Raji (cell line): ENCODE results near the gene NFIX.

ENCODE experiments used
- POLR2A ChIP-seq: IDR thresholded peaks from 2 replicates; pipeline ENCODE4 v1.6.1; 2011; ENCODE audit warnings: low read depth, low read length, control low read depth; ENCODE audit not compliant: insufficient read depth

Gene NFIX

DNA sequence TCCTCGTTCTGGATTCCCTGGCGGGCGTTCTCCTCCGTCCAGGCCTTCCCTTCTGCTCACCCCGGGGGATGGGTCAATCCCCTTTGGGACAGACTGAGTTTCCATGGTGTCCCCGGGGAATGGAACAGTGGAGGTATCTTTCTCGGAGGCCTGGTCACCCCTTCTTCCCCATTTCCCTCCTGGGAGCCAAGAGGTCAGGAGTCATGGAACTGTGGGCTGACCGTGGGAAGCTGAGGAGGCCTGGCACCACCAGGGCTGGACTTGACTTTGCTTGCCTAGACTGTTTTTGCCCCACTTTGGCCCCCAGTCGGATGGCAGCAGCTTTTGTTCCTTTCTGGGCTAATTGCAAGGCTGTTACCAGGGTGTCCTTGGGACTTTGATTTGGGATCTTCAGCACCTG, 124.8 kb downstream of the NFIX start:
- no peak for TF ChIP-seq POLR2A

DNA sequence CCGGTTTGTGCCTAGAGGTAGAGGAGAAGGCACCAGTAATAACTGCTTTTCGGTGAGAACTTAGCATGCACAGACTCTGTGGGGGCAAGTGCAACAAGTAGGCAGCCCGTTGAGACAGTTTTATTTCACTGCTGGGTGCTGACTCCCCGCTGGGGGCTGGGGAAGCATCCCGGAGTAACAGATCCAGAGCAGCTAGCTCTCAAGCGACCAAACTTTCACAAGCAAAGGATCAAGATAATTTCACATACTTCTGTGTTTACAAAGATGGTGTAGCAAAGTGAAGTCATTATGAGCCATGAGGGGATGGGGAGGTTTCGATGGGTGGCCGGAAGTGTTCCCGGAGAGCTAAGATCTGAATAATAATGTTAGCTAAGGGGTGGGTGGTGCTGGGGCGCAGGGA, 125.5 kb downstream of the NFIX start:
- TF ChIP-seq POLR2A, result no peak

DNA sequence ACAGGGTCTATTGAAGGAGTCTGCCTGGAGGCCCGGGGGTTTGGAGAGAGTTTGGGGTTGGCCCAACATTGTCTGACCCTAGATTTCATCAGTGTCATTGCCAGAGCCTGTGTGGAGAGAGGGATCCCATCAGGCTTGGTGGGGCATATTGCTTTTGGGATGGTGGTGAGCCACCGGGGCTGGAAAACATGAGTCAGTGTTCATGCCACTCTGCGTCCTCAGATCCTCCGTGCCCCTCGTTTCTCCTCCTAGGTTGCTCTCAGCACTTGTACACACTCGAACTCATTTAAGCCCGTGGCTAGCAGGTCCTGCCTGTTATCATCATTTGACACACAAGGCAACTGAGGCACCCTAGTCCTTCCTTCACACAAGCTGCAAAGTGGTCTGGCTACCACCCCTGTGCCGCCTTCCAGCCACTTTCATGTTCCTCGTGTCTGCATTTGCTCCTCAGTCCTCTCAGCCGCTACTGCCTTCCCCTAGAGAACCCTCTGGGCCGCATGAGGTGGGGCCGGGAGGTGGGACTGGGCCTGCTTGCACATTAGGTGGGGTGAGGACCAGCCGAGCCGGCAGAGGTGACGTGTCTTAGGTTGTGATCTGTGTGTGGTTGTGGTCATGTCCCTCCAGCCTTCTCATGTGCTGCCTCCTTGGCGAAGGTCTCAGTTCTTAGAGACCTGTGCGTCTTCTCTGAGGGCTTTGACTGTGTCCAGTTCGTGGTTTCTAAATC, 126.4 kb downstream of the NFIX start:
- TF ChIP-seq POLR2A, result no peak

DNA sequence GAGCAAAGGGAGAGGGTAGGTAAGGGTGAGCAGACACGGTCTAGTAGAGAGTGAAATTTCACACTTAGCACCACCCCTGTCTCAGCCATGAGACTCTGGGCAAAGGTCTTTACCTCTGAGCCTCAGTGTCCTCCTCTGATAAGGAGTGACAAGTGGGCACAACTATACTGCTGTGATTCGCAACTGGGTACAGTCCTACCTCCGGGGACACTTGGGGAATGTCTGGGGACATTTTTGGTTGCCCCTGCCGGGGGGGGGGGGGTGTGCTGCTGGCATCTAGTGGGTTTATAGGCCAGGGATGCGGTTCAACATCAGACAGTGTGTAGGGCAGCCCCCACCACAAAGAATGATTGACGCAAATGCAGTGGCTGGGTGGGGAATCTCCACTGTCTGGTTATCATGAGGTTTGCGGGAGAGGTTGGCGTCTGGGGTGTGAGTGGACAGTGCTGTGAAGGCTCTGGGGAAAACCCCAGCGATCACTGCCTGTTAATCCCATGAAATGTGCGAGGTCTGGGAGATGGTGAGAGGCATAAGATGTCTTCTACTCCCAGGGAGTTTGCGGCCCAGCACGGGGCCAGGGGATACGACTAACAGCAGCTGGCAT, 127.1 kb downstream of the NFIX start:
- no peak for TF ChIP-seq POLR2A

DNA sequence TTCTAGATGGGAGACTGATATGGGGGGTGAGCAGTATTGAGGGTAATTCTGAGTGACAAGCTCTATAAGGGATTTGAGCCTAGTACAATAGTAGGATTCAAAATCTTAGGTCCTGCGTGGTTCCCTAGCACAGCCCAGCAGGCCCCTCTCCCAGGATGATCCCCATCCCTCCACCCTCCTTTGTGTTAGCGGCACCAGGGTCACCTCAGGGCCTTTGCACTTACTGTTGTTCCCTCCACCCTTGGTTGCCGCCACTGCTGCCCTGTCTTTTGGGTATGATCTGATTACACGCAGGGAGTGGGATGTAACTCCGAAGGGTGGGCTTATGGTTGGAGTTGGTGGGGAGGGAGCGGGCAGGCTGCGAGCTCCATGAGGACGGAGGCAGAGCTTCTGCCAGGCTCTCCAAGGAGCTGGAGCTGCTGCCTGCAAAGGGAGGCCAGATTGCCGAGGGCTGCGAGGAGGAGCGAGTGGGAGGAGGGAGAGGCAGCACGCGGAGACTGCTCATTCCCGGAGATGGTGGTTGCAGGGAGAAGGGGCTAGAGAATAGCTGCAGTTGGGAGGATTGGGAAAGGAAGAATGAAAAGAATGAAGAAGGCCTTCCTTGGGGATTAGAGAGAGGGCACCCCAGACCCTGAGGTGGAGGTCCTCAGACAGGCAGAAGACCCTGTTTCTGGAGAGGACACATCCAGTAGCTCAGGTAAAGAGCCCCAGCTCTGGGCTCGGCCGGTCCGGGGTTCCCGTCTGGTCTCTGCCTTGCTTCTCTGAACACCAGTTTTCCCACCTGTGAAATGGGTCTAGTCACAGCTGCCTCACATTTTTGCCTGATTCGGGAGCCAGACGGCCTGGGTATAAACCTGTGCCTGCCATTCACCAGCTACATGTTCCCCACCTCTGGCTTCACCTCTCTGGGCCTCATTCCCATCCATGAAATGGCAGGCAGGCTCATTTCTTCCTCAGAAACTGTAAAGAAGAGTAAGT, 128.0 kb downstream of the NFIX start:
- no peak for TF ChIP-seq POLR2A

DNA sequence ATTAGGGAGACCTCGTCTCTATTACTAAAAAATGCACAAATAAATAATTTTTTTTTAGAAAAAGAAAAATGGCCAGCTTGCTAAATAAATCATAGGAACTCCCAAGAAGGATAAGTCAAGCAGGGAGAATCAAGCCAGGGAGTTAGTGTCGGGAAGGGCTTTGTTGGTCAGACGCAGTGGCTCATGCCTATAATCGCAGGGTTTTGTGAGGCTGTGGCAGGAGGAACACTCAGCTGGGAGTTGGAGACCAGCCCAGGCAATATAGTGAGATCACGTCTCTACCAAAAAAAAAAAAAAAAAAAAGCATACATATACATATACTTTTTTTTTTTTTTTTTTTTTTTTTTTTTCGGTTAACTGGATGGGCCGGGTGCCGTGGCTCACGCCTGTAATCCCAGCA, 131.8 kb downstream of the NFIX start:
- TF ChIP-seq POLR2A, result no peak

DNA sequence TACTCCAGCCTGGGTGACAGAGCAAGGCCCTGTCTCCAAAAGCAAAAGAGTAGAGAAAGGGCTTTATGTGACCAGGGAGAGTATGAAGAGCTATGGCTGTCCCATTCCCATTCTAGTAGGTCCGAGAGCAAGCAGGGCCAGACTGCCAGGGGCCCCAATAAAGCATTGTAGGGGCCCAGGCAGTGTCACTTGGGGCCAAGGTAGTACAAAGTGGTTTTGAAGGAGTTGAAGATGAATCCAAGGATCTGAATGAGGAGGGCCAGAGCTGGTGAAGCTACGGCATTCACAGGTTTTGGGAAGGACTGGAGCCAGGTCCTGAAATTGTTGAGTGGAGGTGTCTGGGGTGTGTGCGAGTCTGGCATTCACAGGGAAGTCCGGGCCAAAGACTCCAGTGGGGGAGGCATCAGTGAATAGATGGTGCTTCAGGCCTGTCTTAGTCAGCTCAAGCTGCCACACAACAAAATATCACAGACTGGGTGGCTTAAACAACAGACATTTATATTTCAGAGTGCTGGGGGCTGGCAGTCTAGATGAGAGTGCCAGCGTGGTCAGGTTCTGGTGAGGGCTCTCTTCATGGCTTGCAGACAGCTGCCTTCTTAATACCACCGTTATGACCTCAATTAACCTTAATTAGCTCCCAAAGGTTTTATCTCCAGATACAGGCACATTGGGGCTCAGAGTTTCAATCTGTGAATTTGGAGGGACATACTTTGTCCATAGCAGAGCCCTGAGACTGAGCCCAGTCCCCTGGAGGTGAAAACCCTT, 132.7 kb downstream of the NFIX start:
- no peak for TF ChIP-seq POLR2A

DNA sequence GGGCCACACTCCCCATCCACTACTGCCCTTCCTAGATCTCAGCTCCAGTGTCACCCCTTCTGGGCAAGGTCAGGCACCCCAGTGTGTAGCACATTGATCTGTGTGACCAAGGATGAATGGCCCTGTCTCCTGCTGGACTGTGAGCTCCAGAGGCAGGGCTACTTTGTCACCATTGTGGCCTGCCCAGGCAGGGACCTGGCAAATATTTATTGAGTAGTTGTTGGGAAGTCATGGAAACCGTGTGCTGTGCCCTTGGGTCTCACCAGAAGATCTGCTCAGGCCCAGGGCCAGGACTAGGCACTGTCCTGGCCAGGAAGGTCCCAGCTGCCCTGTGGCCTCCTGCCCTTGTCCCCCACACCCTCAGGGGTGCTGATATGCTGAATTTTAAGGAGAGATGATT, 133.3 kb downstream of the NFIX start:
- TF ChIP-seq POLR2A, result no peak

DNA sequence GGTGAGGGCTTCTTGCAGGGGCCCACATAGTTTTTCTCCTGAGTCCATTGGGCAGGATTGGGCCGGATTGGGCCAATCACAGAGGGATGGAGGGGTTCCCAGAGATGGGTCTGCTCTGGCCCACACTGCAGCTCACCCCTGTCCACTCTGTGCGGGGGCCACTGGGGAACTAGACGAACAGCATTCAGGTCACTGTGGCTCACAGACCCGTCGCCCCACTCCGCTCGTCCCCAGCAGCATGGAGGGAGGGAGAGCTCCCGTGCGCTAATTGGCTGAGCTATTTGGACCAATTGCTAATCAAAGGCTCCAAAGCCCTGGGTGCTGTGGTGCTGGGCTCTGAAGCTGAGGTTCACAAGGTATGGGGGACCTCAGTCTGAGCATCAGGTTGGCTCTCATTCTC, 134.1 kb downstream of the NFIX start:
- no peak for TF ChIP-seq POLR2A

DNA sequence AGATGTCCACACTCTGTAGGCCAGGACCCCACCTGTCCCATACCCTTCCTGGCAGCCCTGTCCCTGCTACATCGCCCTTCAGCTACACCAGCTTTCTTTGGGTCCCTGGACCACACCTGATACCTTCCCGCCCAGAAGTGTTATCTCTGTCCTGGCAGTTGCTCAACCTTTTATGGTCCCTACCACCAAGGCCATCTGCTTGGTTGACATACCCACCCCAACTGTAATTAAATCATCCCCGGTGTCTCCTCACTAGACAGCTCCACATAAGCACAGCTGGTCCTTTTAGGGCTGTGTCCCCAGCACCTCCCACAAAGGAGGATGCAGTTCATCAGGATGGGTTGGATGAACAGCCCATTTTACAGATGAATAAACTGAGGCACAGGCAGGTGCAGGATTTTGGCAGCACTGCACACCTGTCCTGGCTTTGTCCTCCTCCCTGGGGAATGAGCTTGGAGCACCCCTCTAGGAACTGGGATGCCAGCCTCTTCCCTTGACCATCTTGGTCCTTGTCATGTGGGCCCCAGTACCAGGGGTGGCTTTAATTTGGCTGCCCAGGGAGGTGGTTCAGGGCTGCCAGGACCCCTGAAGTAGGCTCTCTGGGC, 135.7 kb downstream of the NFIX start:
- no peak for TF ChIP-seq POLR2A

DNA sequence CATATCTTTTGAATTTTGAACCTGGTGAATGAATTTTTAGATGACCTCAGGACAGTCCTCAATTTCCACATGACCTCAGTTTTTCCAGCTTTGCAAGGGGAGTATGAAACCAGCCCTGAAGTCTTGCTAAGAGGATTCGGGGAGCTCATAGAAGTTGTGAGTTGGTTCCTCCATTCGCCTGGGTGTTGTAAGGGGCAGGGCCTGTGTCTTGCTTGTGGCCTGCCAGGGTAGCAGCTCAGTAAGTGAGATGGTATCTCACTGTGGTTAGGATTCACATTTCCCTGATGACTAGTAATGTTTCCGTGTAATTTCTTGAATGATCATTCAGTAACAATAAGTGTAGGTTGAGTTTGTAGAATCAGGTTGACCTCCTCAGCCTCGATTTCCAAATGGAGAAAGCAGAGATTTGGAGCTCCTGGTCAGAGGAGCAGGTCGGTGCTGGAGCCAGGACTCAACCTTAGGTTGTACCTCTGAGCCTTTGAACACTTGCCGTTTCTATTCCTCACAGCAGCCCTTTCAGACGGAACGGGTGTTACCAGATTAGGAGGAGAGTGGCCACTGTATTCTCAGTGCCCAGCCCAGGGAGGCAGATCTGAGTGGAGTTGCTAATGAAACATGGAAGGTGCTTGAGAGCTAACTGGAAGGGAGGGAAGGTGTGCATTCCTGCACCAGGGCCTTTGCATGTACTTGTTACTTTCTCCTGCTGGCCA, 137.4 kb downstream of the NFIX start:
- no peak for TF ChIP-seq POLR2A

DNA sequence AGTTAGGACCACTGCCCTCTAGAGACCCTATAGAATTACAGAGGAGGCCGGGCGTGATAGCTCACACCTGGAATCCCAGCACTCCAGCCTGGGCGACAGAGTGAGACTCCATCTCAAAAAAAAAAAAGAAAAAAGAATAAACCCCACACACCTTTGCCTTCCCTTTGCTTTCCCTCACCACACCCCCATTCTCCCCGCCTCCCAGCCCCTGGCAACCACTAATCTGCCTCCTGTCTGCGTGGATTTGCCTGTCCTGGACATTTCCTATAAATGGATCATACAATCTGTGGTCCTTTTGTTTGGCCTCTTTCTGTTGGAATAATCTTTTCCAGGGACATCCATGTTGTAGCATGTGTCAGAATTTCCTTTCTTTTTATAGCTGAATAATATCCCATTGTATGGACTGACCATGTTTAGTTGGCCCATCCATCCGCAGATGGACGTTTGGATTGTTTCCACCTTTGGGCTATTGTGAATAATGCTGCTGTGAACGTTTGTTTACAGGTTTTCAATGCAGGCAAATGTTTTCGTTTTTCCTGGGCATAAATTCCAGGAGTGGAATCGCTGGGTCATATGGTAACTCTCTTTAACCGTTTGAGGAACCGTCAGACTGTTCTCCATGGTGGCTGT, 138.1 kb downstream of the NFIX start:
- no peak for TF ChIP-seq POLR2A

DNA sequence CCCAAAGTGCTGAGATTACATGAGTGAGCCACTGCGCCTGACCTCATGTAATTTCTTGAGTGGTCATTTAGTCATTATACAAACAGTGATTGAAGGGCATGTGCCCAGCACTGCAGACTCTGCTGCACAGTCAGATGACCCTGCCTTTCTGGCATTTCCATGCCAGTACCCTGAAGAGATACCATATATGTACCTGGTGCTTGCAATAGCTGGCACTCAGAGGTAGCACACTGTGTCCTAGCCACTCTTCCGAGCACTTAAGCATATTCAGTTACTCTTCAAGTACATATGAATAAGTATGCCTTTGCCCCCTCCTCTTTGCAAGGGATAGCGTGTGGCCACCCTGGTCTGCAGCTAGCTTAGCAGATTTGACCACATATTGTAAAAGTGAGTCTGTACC, 139.4 kb downstream of the NFIX start:
- no peak for TF ChIP-seq POLR2A
